H9 (cell line): ENCODE results near the gene ALDH9A1. TPM values are rescaled to one million over a fixed set of nuclear protein-coding genes. Genes with fewer than 3 reads are reported as not detected.
A peak's percentile ranks its signal among the peaks of the same experiment; 100 is the strongest.
"Not testable (repeated sequence)": the region's sequence is repeated elsewhere in the genome, so short reads cannot be mapped to it uniquely, and the experiment has no call there.

Experiments used
- DNase-seq: peaks from one replicate; pipeline ENCODE4 v3.0.0-alpha.2; 2017
- H2AFZ ChIP-seq: one replicate; pipeline ENCODE4 v1.6.1; 2013; ENCODE audit warnings: mild to moderate bottlenecking, low read length, control low read depth, moderate library complexity
- H2AK5ac ChIP-seq: 2 replicates; pipeline ENCODE4 v1.6.1; 2013; ENCODE audit warnings: low read length, control low read depth, mixed read lengths; ENCODE audit not compliant: insufficient read length
- H2BK120ac ChIP-seq: one replicate; pipeline ENCODE4 v1.6.1; 2013; ENCODE audit warnings: low read depth, mild to moderate bottlenecking, low read length, control low read depth, inconsistent platforms; ENCODE audit not compliant: poor library complexity, severe bottlenecking
- H2BK12ac ChIP-seq: 2 replicates; pipeline ENCODE4 v1.6.1; 2013; ENCODE audit warnings: low read length, control low read depth, mixed read lengths, low read depth; ENCODE audit not compliant: insufficient read length
- H2BK15ac ChIP-seq: 2 replicates; pipeline ENCODE4 v1.6.1; 2013; ENCODE audit warnings: low read depth, low read length, control low read depth
- H2BK20ac ChIP-seq: one replicate; pipeline ENCODE4 v1.6.1; 2013; ENCODE audit warnings: low read depth, mild to moderate bottlenecking, low read length, control low read depth, inconsistent platforms; ENCODE audit not compliant: poor library complexity, severe bottlenecking
- H2BK5ac ChIP-seq: 2 replicates; pipeline ENCODE4 v1.6.1; 2013; ENCODE audit warnings: low read length, control low read depth, mixed read lengths; ENCODE audit not compliant: insufficient read length
- H3K14ac ChIP-seq: 2 replicates; pipeline ENCODE4 v1.6.1; 2013; ENCODE audit warnings: low read length, control low read depth; ENCODE audit not compliant: insufficient read depth
- H3K18ac ChIP-seq: 2 replicates; pipeline ENCODE4 v1.6.1; 2013; ENCODE audit warnings: low read depth, mild to moderate bottlenecking, mixed read lengths, low read length, control low read depth; ENCODE audit not compliant: insufficient read length
- H3K23ac ChIP-seq: 2 replicates; pipeline ENCODE4 v1.6.1; 2013; ENCODE audit warnings: low read length, control low read depth, mixed read lengths, low read depth; ENCODE audit not compliant: insufficient read length
- H3K23me2 ChIP-seq: 2 replicates; pipeline ENCODE4 v1.6.1; 2013; ENCODE audit warnings: low read depth, mild to moderate bottlenecking, mixed read lengths, low read length, control low read depth; ENCODE audit not compliant: insufficient read length, poor library complexity, severe bottlenecking
- H3K27ac ChIP-seq: 2 replicates; pipeline ENCODE4 v1.5.1; 2013; ENCODE audit warnings: low read length, control low read depth, mixed read lengths, low read depth; ENCODE audit not compliant: insufficient read length
- H3K27me3 ChIP-seq: 2 replicates; pipeline ENCODE4 v1.6.1; 2013; ENCODE audit warnings: low read length, control low read depth, inconsistent platforms; ENCODE audit not compliant: insufficient read depth
- H3K4ac ChIP-seq: 2 replicates; pipeline ENCODE4 v1.6.1; 2013; ENCODE audit warnings: low read depth, mild to moderate bottlenecking, control low read depth, inconsistent platforms, low read length, moderate library complexity
- H3K4me1 ChIP-seq: 2 replicates; pipeline ENCODE4 v1.6.1; 2013; ENCODE audit warnings: low read length, control low read depth, inconsistent platforms; ENCODE audit not compliant: insufficient read depth
- H3K4me2 ChIP-seq: 2 replicates; pipeline ENCODE4 v1.6.1; 2013; ENCODE audit warnings: low read length, control low read depth, mixed read lengths; ENCODE audit not compliant: insufficient read length, insufficient read depth
- H3K56ac ChIP-seq: 2 replicates; pipeline ENCODE4 v1.6.1; 2013; ENCODE audit warnings: low read depth, mild to moderate bottlenecking, mixed read lengths, low read length, control low read depth; ENCODE audit not compliant: insufficient read length
- H3K79me1 ChIP-seq: 2 replicates; pipeline ENCODE4 v1.6.1; 2013; ENCODE audit warnings: low read depth, mild to moderate bottlenecking, moderate library complexity, low read length, control low read depth, inconsistent platforms; ENCODE audit not compliant: insufficient read depth, poor library complexity, severe bottlenecking
- H3K79me2 ChIP-seq: 2 replicates; pipeline ENCODE4 v1.6.1; 2013; ENCODE audit warnings: low read length, control low read depth, inconsistent platforms; ENCODE audit not compliant: insufficient read depth
- H3K9ac ChIP-seq: 2 replicates; pipeline ENCODE4 v1.6.1; 2013; ENCODE audit warnings: low read length, control low read depth, mixed read lengths; ENCODE audit not compliant: insufficient read length; ENCODE audit errors: extremely low read depth
- H3K9me3 ChIP-seq: one replicate; pipeline ENCODE4 v1.6.1; 2013; ENCODE audit warnings: low read depth, low read length, inconsistent platforms; ENCODE audit not compliant: control insufficient read depth
- H3T11ph ChIP-seq: one replicate; pipeline ENCODE4 v1.6.1; 2013; ENCODE audit warnings: mild to moderate bottlenecking, low read length, control low read depth, inconsistent platforms
- H4K20me1 ChIP-seq: one replicate; pipeline ENCODE4 v1.6.1; 2013; ENCODE audit not compliant: control insufficient read depth, insufficient read length, insufficient read depth
- H4K5ac ChIP-seq: 2 replicates; pipeline ENCODE4 v1.6.1; 2013; ENCODE audit warnings: low read depth, mild to moderate bottlenecking, mixed read lengths, low read length, control low read depth; ENCODE audit not compliant: insufficient read length
- H4K8ac ChIP-seq: replicated peaks from 2 replicates; pipeline ENCODE4 v1.6.1; 2013; ENCODE audit warnings: low read length, control low read depth, mixed read lengths, low read depth; ENCODE audit not compliant: insufficient read length
- H4K91ac ChIP-seq: 2 replicates; pipeline ENCODE4 v1.6.1; 2013; ENCODE audit warnings: low read depth, mild to moderate bottlenecking, moderate library complexity, mixed read lengths, low read length, control low read depth; ENCODE audit not compliant: insufficient read length
- H3K27ac Mint-ChIP-seq, 3 experiments: 2 replicates in 2 of 3; 3 replicates in 1 of 3; pipeline ENCODE4 v1.8.0; 2020 to 2021; ENCODE audit warnings: mixed read lengths in 3 of 3, mild to moderate bottlenecking in 1 of 3, moderate library complexity in 1 of 3
- H3K27me3 Mint-ChIP-seq: 2 replicates; pipeline ENCODE4 v1.8.0; 2021; ENCODE audit warnings: low read depth, mild to moderate bottlenecking, moderate library complexity, mixed read lengths
- H3K36me3 Mint-ChIP-seq, 3 experiments: 2 replicates in 2 of 3; 3 replicates in 1 of 3; pipeline ENCODE4 v1.8.0; 2020 to 2021; ENCODE audit warnings: low read depth in 3 of 3, mixed read lengths in 3 of 3; ENCODE audit not compliant: insufficient read depth in 1 of 3
- H3K4me1 Mint-ChIP-seq, 2 experiments: 2 replicates each; pipeline ENCODE4 v1.8.0; 2020; ENCODE audit warnings: mixed read lengths in 2 of 2
- H3K4me3 Mint-ChIP-seq, 2 experiments: 2 replicates in 1 of 2; 3 replicates in 1 of 2; pipeline ENCODE4 v1.8.0; 2020 to 2021; ENCODE audit warnings: mild to moderate bottlenecking in 2 of 2, mixed read lengths in 2 of 2, moderate library complexity in 1 of 2
- H3K9me3 Mint-ChIP-seq, 2 experiments: 2 replicates in 1 of 2; 3 replicates in 1 of 2; pipeline ENCODE4 v1.8.0; 2020; ENCODE audit warnings: mild to moderate bottlenecking in 2 of 2, mixed read lengths in 2 of 2, moderate library complexity in 1 of 2
- WGBS: extraction: QIAGEN DNeasy Blood & Tissue Kit; methylation state at CpG from one replicate; pipeline ENCODE4 v1.1.7; 2013; ENCODE audit warnings: missing lambda C conversion rate, low lambda C conversion rate, mixed read lengths; ENCODE audit not compliant: insufficient read length; ENCODE audit errors: extremely low coverage; 5-methylcytosine and 5-hydroxymethylcytosine counted together
- total RNA-seq: library from RNA; stranded (reverse); gene quantifications from 2 replicates; pipeline ENCODE4 v1.2.1, GENCODE V29; 2021
- TF ChIP-seq, protein P1 (sequence below): fragments of 200-600 bp; sonication (generic); conservative IDR thresholded peaks from 3 replicates; pipeline ENCODE4 v1.8.0; 2021; ENCODE audit warnings: antibody characterized with exemption, mild to moderate bottlenecking

Gene ALDH9A1
- total RNA-seq, 1 experiment from 2014 or later, result 55.0 TPM

DNA sequence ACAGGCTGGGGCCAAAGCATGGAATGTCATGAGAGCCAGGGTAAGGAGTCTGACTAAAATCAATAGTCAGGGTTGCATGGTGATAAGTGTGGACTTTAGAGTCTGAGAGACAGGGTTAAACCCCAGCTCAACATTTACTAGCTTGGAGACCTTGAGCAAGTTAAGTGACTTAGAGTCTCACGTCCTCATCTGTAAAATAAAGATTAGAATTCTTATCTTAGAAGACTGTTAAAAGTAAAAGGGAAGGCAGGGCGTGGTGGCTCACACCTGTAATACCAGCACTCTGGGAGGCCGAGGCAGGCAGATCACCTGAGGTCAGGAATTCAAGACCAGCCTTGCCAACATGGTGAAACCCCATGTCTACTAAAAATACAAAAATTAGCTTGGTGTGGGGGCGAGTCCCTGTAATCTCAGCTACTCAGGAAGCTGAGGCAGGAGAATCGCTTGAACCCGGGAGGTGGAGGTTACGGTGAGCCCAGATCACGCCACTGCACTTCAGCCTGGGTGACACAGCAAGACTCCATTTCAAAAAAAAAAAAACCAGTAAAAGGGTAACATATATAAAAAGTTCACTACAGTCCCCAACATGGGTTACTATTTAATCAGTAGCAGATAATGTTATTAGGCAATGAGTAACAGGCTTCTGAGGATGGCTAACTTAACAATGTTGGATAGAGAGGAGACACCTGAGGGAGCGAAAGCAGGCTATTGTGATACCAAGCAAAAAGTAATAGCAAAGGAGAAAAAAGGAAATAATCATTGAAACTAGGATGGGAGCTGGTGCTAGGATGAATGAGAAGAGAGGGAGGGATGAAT, 49.5 kb upstream of the ALDH9A1 start:
- H4K5ac ChIP-seq, result no peak overlapping the region
- H3K4ac ChIP-seq, result no peak overlapping the region
- no peaks in the 10 kb centered on the region for H3K79me2 ChIP-seq
- no peaks in the 10 kb centered on the region for H3K9me3 Mint-ChIP-seq
- no peaks in the 10 kb centered on the region for H3K27me3 ChIP-seq
- no peak overlapping the region for H2AK5ac ChIP-seq
- no peak overlapping the region for H3K23ac ChIP-seq
- H3K56ac ChIP-seq, result no peak overlapping the region
- H2AFZ ChIP-seq, result no peak overlapping the region
- TF ChIP-seq, protein P1, sequence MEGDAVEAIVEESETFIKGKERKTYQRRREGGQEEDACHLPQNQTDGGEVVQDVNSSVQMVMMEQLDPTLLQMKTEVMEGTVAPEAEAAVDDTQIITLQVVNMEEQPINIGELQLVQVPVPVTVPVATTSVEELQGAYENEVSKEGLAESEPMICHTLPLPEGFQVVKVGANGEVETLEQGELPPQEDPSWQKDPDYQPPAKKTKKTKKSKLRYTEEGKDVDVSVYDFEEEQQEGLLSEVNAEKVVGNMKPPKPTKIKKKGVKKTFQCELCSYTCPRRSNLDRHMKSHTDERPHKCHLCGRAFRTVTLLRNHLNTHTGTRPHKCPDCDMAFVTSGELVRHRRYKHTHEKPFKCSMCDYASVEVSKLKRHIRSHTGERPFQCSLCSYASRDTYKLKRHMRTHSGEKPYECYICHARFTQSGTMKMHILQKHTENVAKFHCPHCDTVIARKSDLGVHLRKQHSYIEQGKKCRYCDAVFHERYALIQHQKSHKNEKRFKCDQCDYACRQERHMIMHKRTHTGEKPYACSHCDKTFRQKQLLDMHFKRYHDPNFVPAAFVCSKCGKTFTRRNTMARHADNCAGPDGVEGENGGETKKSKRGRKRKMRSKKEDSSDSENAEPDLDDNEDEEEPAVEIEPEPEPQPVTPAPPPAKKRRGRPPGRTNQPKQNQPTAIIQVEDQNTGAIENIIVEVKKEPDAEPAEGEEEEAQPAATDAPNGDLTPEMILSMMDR, result no peak
- H3K27ac ChIP-seq, result no peak overlapping the region
- H3K27me3 Mint-ChIP-seq, result no peaks in the 10 kb centered on the region
- no peak overlapping the region for H3K9ac ChIP-seq
- no peaks in the 10 kb centered on the region for H3K79me1 ChIP-seq
- H3K4me1 ChIP-seq, result no peaks in the 10 kb centered on the region
- peak overlapping the region in 1 of 3 experiments; percentile 30; a peak in 1 of 7 replicates for H3K27ac Mint-ChIP-seq
- no peak overlapping the region for H4K91ac ChIP-seq
- no peak overlapping the region for H2BK5ac ChIP-seq
- no peak overlapping the region for H2BK12ac ChIP-seq
- no peak overlapping the region for H3K14ac ChIP-seq
- H4K20me1 ChIP-seq, result no peaks in the 10 kb centered on the region
- no peak for DNase-seq
- H3K36me3 Mint-ChIP-seq, result peaks cover 0 to 26% (median 14%) of the 10 kb centered on the region in 3 experiments; a peak in 6 of 7 replicates
- no peak overlapping the region for H2BK20ac ChIP-seq
- H3K18ac ChIP-seq, result no peak overlapping the region
- no peak overlapping the region for H3T11ph ChIP-seq
- H3K9me3 ChIP-seq, result no peaks in the 10 kb centered on the region
- no peak overlapping the region for H3K4me2 ChIP-seq
- no peaks in the 10 kb centered on the region for H3K4me1 Mint-ChIP-seq
- H2BK120ac ChIP-seq, result no peak overlapping the region
- H2BK15ac ChIP-seq, result no peak overlapping the region
- WGBS, result no CpG with 5 or more reads among the region's 9 CpGs
- no peak overlapping the region for H4K8ac ChIP-seq
- H3K4me3 Mint-ChIP-seq, result no peak overlapping the region
- H3K23me2 ChIP-seq, result no peaks in the 10 kb centered on the region

- DNase-seq, H2BK120ac ChIP-seq, H3K23ac ChIP-seq, H3K56ac ChIP-seq, H3K9me3 Mint-ChIP-seq, H3K9ac ChIP-seq, H4K91ac ChIP-seq, H3K4me1 Mint-ChIP-seq, H3K4me2 ChIP-seq, H3K79me1 ChIP-seq, H3K27ac ChIP-seq, H3K14ac ChIP-seq, H3K18ac ChIP-seq, H2BK20ac ChIP-seq, H4K8ac ChIP-seq, H3K4me1 ChIP-seq, H3K4me3 Mint-ChIP-seq, H3K9me3 ChIP-seq, H2BK5ac ChIP-seq, H3K23me2 ChIP-seq, H2BK12ac ChIP-seq, H3K79me2 ChIP-seq, H2AFZ ChIP-seq, H2BK15ac ChIP-seq, H4K5ac ChIP-seq, H3K27ac Mint-ChIP-seq, H4K20me1 ChIP-seq, H3K4ac ChIP-seq, H3K27me3 Mint-ChIP-seq, H3K27me3 ChIP-seq, H3T11ph ChIP-seq, H2AK5ac ChIP-seq: not testable (repeated sequence)
- WGBS, result no CpG with 5 or more reads among the region's 1 CpG
- H3K36me3 Mint-ChIP-seq, result peaks cover 8 to 42% (median 33%) of the 10 kb centered on the region in 3 experiments; a peak in 6 of 7 replicates
Measured at GRCh38 chr1:165744913-165745312, 46.6 kb upstream of the ALDH9A1 start.
